Activated B cell treated with CpG ODN at 0.5 μM for 24 hours (primary cell): ENCODE data around the gene DYNC1I1. TPM values are rescaled to one million over a fixed set of nuclear protein-coding genes. Genes with fewer than 3 reads are reported as not detected.

ENCODE experiments used
- ATAC-seq: fragments of 200-7000 bp; cut with Tn5 transposase; one replicate; pipeline ENCODE4 v1.10.0; 2021; ENCODE audit warnings: low read depth, mild to moderate bottlenecking, moderate library complexity
- CTCF ChIA-PET: fragments of 350-600 bp; sonication (Branson Sonifier 250); formaldehyde crosslinking; loops from one replicate; lab custom pipeline; 2021; ENCODE audit warnings: antibody characterized with exemption; lab: Charles Lee
- POLR2A ChIA-PET: fragments of 350-600 bp; sonication (Branson Sonifier 250); formaldehyde crosslinking; loops from one replicate; lab custom pipeline; 2021; ENCODE audit warnings: antibody characterized with exemption; lab: Charles Lee
- DNase-seq: peaks from one replicate; pipeline ENCODE4 v3.0.0; 2022
- H3K27ac Mint-ChIP-seq: one replicate; pipeline ENCODE4 v1.8.0; 2020; ENCODE audit warnings: mixed read lengths
- H3K27me3 Mint-ChIP-seq: one replicate; pipeline ENCODE4 v1.8.0; 2021; ENCODE audit warnings: mixed read lengths
- H3K36me3 Mint-ChIP-seq: one replicate; pipeline ENCODE4 v1.8.0; 2021; ENCODE audit warnings: low read depth, mixed read lengths
- H3K4me1 Mint-ChIP-seq: one replicate; pipeline ENCODE4 v1.8.0; 2021; ENCODE audit warnings: mixed read lengths
- H3K4me3 Mint-ChIP-seq: one replicate; pipeline ENCODE4 v1.8.0; 2020; ENCODE audit warnings: mild to moderate bottlenecking, mixed read lengths
- H3K9me3 Mint-ChIP-seq: one replicate; pipeline ENCODE4 v1.8.0; 2020; ENCODE audit warnings: mixed read lengths
- CTCF ChIP-seq: fragments of 200-600 bp; IDR thresholded peaks from one replicate; pipeline ENCODE4 v1.8.0; 2022; ENCODE audit warnings: antibody characterized with exemption, mild to moderate bottlenecking
- intact Hi-C: fragments of 100-400 bp; cut with micrococcal nuclease; formaldehyde crosslinking; loops from one replicate; pipeline ENCODE4 v1.15.1; 2024
- total RNA-seq: library from RNA; stranded (reverse); gene quantifications from 2 replicates; pipeline ENCODE4 v1.2.3, GENCODE V29; 2022

Gene DYNC1I1
- total RNA-seq, 1 donor from 2014 or later = not detected

GRCh38 chr7:96014617-96015016, 242.3 kb downstream of the DYNC1I1 start:
- no peaks in the 10 kb centered on the region for H3K4me1 Mint-ChIP-seq
- TF ChIP-seq CTCF = no peak
- ChIA-PET POLR2A (no interaction called here), CTCF (no interaction called here)
- no peaks in the 10 kb centered on the region for H3K27me3 Mint-ChIP-seq
- H3K9me3 Mint-ChIP-seq = no peaks in the 10 kb centered on the region
- no peak overlapping the region for H3K27ac Mint-ChIP-seq
- H3K4me3 Mint-ChIP-seq = no peak overlapping the region
- intact Hi-C loops = no loop called here
- no peak for ATAC-seq
- no peaks in the 10 kb centered on the region for H3K36me3 Mint-ChIP-seq
- DNase-seq = no peak

DNA sequence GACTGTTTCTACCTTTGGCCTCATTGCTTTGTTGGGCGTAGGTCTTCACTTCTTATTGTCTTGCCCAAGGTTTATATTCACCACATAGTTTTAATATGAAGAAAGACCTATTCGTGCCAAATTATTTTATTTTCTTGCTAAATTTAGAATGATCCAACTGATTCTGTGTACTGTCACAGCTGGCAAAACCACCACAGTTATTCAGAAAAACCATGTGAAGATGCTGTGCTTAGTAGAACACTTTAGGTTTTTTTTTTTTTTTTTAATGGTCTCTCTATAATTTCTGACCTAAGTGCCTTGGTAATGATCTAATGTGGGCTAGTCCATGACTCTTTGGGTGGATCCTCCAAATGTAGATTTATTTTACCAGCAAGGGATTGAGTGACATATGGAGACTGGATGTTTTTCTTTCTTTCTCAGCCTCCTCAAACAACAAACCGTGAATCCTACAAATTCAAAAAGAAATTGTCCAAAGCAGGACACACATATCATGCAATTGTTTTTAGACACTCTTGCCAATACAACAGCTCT, 243.8 kb downstream of the DYNC1I1 start:
- CTCF ChIA-PET = no interaction called here
- intact Hi-C loops = no loop called here

GRCh38 chr7:96016735-96017134, 244.4 kb downstream of the DYNC1I1 start:
- CTCF ChIA-PET = no interaction called here
- no peak for TF ChIP-seq CTCF
- intact Hi-C loops = no loop called here
- Mint-ChIP-seq H3K36me3 (no peaks in the 10 kb centered on the region), H3K4me3 (no peak overlapping the region), H3K4me1 (no peaks in the 10 kb centered on the region), H3K9me3 (no peaks in the 10 kb centered on the region), H3K27me3 (no peaks in the 10 kb centered on the region), H3K27ac (no peak overlapping the region)
- DNase-seq (no peak), ATAC-seq (no peak)
- POLR2A ChIA-PET = no interaction called here

More for the DNA sequence above, 243.8 kb downstream of the DYNC1I1 start:
- no peak for DNase-seq
- H3K36me3 Mint-ChIP-seq = no peaks in the 10 kb centered on the region
- no peaks in the 10 kb centered on the region for H3K9me3 Mint-ChIP-seq
- ATAC-seq = no peak
- no peak for TF ChIP-seq CTCF
- H3K27ac Mint-ChIP-seq = no peak overlapping the region
- H3K4me3 Mint-ChIP-seq = no peak overlapping the region
- POLR2A ChIA-PET = no interaction called here
- no peaks in the 10 kb centered on the region for H3K4me1 Mint-ChIP-seq
- no peaks in the 10 kb centered on the region for H3K27me3 Mint-ChIP-seq

DNA sequence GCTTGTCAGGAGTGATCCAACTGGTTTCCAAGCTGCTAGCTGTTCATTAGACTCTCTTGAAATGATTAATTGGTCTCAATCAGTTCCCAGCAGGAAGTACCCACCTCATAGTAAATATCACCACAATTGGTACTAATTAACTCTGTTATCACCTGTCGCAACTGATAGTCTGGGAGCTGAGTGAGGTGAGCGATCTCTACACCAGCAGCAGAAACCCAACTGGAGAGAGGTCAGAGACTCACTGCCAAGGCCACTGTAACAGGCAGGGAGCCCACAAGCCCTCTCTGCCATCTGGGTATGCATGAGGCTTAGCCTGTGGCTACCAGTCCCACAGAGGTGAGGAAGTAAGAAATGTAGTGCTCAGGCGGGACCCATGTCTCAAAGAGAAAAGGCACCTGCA, 245.5 kb downstream of the DYNC1I1 start:
- intact Hi-C loops = no loop called here
- DNase-seq (no peak), ATAC-seq (no peak)
- H3K4me1 Mint-ChIP-seq = no peaks in the 10 kb centered on the region
- H3K36me3 Mint-ChIP-seq = no peaks in the 10 kb centered on the region
- H3K4me3 Mint-ChIP-seq = no peak overlapping the region
- CTCF ChIA-PET = no interaction called here
- no peaks in the 10 kb centered on the region for H3K9me3 Mint-ChIP-seq
- POLR2A ChIA-PET = no interaction called here
- no peaks in the 10 kb centered on the region for H3K27me3 Mint-ChIP-seq
- TF ChIP-seq CTCF = no peak
- H3K27ac Mint-ChIP-seq = no peak overlapping the region

DNA sequence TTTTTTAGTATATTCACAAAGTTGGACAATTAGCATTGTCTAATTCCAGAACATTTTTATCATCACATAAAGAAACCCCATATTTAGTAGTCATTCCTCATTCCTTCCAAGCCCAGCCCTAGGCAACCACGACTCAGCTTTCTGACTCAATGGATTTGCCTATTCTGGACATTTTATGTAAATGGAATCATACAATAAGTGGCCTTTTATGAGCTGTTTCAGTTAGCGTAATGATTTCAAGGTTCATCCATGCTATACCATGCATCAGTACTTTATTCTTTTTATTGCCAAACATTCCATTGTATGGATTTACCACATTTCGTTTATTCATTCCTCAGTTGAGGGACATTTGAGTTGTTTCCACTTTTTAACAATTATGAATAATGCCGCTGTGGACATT, 249.2 kb downstream of the DYNC1I1 start:
- ChIA-PET CTCF (no interaction called here), POLR2A (no interaction called here)
- no peaks in the 10 kb centered on the region for H3K36me3 Mint-ChIP-seq
- no peak for DNase-seq
- intact Hi-C loops = no loop called here
- TF ChIP-seq CTCF = no peak
- H3K27ac Mint-ChIP-seq = no peak overlapping the region
- H3K4me3 Mint-ChIP-seq = no peak overlapping the region
- H3K27me3 Mint-ChIP-seq = peaks cover 3% of the 10 kb centered on the region
- H3K4me1 Mint-ChIP-seq = no peaks in the 10 kb centered on the region
- no peaks in the 10 kb centered on the region for H3K9me3 Mint-ChIP-seq
- no peak for ATAC-seq
